HG03039 (cell line): ENCODE measurements around the gene PCNA.

Source experiments
- ATAC-seq: cut with Tn5 transposase; IDR thresholded peaks from one replicate; pipeline ENCODE4 v1.9.1; 2021; ENCODE audit warnings: mild to moderate bottlenecking, moderate library complexity; ENCODE audit not compliant: unreplicated experiment

Gene PCNA

DNA sequence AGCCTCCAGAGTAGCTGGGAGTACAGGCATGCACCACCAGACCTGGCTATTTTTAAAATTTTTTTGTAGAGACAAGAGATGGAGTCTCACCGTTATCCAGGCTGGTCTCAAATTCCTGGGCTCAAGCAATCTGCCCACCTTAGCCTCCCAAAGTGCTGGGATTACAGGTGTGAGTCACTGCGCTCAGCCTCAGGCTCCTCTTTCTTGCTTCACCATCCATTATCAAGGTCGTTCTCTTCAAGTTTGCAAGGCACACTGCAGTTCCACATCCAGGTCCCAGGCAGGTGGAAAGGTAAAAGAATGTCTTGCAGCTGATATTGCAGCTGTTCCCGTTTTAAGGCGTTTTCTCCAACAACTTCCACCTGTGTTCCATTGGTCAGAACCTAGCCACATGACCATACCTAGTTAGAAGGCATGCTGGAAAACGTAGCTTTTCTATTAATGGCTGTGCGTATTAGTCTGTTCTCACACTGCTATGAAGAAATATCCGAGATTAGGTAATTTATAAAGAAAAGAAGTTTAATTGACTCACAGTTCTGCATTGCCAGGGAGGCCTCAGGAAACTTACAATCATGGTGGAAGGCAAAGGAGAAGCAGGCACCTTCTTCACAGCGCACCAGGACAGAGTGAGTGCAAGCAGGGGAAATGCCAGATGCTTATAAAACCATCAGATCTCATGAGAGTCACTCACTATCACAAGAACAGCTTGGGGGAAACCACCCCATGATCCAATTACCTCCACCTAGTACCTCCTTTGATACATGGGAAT is 51.7 kb downstream of the PCNA start:
- no peak for ATAC-seq

GRCh38 chr20:5065879-5066383 is 53.8 kb downstream of the PCNA start:
- ATAC-seq = no peak

GRCh38 chr20:5065166-5065878 is 54.4 kb downstream of the PCNA start:
- ATAC-seq = no peak
